HUDEP-2 (cell line): ENCODE data around the gene SALL1.

ENCODE experiments used
- DNase-seq, 76 experiments: peaks; one replicate each; lab custom pipeline; 2025; ENCODE audit not compliant: unreplicated experiment in 76 of 76; lab: John Stamatoyannopoulos, UW

Gene SALL1

DNA sequence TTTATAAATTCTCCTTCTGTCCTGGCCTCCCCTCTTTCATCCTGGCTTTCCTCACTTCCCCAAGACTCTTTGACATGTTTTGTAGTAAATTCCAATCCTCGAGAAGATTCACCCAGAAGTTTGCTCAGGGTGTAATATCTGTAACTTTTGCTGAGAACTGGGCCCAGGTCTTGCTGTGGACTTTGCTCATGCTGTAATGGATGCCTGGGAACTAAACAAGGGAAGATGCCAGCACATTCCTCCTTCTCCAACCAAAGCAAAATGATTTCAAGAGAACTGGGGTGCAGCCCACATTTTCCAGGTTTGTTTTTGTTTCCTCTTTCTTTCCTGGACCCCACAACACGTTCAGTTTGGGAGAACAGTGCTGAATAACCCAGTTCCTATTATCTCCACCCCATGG is 6.6 kb upstream of the SALL1 start:
- no peak for DNase-seq

GRCh38 chr16:51156807-51157200 is 5.7 kb upstream of the SALL1 start:
- DNase-seq: no peak

GRCh38 chr16:51155820-51156806 is 5.0 kb upstream of the SALL1 start:
- DNase-seq: no peak

GRCh38 chr16:51155199-51155607 is 4.1 kb upstream of the SALL1 start:
- no peak for DNase-seq

DNA sequence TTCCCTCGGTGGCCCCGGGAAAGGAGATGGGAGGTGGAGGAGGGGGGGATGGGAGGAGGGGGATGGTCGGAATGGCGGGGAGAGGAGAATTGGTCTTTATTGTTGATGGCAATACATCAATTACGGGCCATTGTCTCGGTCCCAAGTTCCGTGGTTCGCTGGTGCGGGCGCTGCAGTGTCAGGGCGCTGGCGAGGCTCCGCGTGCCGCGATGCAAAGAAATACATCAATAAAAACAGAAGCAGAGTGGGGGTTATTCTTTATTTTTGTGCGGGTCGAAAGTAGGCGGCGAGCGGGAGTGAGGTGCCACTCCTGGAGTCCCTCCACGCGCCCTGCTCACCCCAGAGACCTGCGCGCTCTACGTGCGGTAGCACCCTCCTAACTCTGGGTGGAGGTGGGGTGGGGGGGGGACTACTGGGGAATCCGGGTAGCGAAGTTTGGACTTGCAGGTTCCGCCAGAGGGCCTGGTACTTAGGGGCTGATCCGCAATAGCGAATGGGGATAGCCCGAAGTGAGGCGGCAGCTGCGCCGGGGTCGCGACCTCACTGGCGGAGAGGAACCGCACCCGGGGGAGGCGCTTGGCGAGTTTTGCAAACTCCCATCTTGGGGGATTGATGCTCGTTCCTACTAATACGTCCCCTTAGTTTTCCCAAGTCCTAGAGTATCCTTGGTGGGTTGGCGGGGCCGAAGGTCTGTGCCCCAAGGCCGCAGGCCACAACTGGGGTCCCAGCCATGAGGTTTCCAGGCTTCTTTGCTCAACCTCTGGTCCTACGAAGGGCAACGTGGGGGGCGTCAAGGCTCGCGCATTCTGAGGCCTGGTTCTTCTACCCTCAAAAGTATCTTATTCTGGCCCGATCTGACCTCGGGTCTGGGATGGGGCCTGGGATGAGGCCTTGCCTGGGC is 3.5 kb upstream of the SALL1 start:
- DNase-seq: no peak

- DNase-seq: no peak
These were observed 2.5 kb upstream of the SALL1 start for GRCh38 chr16:51153577-51154031.

GRCh38 chr16:51152691-51153576 is 1.9 kb upstream of the SALL1 start:
- no peak for DNase-seq

- DNase-seq: no peak
These were observed 1.0 kb upstream of the SALL1 start for GRCh38 chr16:51151961-51152663.

DNA sequence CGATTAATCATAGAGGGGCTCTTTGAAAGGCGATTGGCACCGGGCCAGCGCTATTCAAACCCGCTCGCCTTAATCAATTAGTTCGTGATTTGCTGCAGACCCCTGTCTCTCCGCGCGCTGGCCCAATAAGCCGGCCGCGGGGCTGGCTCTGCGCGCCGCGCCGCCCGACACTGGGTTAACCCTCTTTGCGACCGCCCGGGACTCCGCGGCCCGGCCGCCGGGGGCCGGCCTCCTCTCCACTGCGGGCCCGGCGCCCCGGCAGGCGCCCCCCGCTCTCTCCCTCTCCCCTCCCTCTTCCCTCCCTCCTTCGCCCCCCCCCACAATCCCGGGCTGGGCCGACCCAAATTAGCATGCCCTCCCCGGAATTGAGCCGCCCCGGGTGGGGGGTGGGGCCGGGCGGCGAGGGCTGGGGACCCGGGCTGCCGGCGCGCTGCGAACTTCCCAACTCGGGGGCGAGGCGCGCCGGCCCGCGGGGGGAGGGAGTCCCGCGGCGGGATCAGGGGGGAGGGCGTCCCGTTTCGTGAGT is 428 bp upstream of the SALL1 start:
- DNase-seq: no peak

GRCh38 chr16:51150165-51150887 is 744 bp downstream of the SALL1 start:
- DNase-seq: no peak

DNA sequence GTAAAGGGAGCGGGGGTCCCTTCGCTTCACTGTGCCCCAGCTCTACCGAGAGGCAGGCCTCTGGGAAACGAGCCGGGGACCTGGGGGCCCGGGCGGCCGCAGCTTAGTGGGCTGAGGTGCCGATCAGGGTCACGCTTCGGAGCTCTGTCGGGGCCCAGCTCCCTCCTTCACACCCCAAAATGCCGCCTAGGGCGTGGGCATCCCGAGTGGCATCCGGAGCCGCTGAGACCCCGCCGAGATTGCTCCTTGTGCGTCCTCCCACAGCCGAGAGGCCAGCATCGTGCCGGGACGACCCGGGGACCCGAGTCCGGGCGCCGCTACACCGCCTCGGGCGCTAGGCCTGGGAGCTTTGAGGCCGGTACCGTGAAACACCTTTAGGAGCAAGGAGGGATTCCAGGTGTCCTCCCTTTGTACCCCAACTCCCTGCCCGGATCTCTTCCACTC is 1.3 kb downstream of the SALL1 start:
- no peak for DNase-seq

DNA sequence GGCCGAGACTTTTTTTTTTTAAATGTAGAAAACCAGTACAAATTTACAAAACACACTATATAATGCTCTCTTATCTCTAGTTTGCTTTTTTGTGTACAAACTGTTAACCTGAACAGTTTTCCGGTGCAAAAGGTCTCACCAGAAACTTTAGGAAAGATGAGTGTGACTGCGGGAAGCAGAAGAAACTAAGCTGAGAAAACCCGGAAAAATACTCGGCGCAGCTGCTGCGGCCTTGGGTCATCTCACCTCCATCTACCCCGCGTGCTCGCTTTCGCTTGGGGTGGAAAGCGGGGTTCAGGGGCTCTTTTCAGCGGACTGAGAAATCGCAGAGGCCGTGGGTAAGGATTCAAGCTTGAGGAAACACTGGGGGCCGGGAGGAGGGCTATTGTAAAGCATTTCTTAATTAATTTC is 1.8 kb downstream of the SALL1 start:
- no peak for DNase-seq

- DNase-seq: no peak
These were observed 2.3 kb downstream of the SALL1 start for GRCh38 chr16:51148678-51149228.

GRCh38 chr16:51147776-51148677 is 3.0 kb downstream of the SALL1 start:
- DNase-seq: no peak

- no peak for DNase-seq
These were observed 4.7 kb downstream of the SALL1 start for GRCh38 chr16:51146256-51146924.

DNA sequence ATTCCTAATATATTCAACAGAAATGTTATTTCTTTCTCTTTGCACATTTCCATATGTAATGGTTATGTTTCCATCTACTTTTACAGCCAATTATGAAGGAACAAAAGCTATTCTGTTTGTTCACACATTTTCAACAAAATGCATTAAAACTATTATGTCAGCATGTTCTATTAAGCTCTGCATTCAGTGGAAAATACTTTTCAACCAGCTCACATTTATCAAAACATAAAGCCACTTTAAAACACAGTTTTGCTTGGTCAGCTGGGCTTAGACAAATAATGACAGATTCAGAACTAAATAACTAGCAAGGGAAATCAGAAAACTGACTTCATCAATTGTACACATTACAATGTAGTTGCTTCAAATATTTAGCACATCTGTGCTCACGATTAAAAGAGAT is 6.9 kb downstream of the SALL1 start:
- DNase-seq: no peak
